HG03175 (cell line): Measurements from ENCODE around the gene CCDC38.

Experiments
- ATAC-seq: cut with Tn5 transposase; IDR thresholded peaks from one replicate; pipeline ENCODE4 v1.9.1; 2021; ENCODE audit warnings: mild to moderate bottlenecking, moderate library complexity; ENCODE audit not compliant: unreplicated experiment

CCDC38 gene

GRCh38 chr12:95837240-95838038 lies 105.0 kb downstream of the CCDC38 start:
- ATAC-seq = no peak

GRCh38 chr12:95836630-95837239 lies 105.7 kb downstream of the CCDC38 start:
- no peak for ATAC-seq

GRCh38 chr12:95836185-95836609 lies 106.2 kb downstream of the CCDC38 start:
- no peak for ATAC-seq

- no peak for ATAC-seq
These were observed 107.8 kb downstream of the CCDC38 start for GRCh38 chr12:95834572-95834971.

- no peak for ATAC-seq
These were observed 111.9 kb downstream of the CCDC38 start for GRCh38 chr12:95830335-95831089.

- no peak for ATAC-seq
These were observed 113.0 kb downstream of the CCDC38 start for GRCh38 chr12:95829395-95829794.

GRCh38 chr12:95820096-95820703 lies 122.2 kb downstream of the CCDC38 start:
- ATAC-seq = no peak
